ENCODE data around the gene TMED8.
"Not testable (repeated sequence)": the region's sequence is repeated elsewhere in the genome, so short reads cannot be mapped to it uniquely, and the experiment has no call there.

The TMED8 gene, protein sequence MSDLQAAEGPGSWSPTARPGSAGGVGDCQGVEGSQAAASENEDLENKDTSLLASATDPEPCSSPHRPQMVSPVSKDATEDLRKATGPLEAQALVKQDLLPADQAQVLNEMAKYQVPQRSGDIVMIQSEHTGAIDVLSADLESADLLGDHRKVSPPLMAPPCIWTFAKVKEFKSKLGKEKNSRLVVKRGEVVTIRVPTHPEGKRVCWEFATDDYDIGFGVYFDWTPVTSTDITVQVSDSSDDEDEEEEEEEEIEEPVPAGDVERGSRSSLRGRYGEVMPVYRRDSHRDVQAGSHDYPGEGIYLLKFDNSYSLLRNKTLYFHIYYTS

DNA sequence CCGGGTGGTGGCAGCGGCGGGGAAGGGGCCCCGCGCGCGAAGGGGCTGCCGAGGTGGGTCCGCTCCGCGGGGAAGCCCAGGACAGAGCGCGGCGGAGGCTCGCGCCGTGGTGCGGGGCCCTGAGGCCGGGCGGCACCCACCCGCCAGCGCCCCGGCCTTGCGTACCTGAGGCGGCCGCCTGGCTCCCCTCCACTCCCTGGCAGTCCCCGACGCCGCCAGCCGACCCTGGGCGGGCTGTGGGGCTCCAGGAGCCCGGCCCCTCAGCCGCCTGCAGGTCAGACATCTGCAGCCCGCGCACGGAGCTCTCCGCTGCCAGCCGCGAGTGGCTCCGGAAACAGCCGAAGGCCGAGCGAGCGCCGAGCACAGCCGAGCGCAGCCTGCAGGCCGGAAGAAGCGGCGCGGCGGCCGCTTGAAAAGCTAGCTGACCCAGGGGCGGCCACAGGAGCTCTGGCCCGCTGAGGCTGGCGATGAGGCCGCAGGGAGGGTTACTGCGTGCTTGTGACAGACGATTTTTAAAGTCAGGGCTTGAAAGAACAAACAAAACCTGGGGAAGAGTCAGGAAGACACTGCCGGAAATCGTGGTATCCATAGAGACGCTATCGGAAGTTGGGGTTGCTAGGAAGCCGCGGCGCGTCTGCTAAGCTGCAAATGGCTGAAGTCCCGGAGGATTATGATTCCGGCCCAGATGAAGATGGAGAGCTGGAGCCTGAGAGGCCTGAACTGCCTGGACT lies at the start of gene TMED8, which contains the start of gene SAMD15:
TMED8 (minus strand) TSS at position 324 of the 731 bp plus-strand sequence; CDS start at position 283, 41 bp downstream.
SAMD15 (plus strand) TSS at position 609 of the 731 bp plus-strand sequence; CDS start at position 649, 40 bp downstream.
- peak; percentile 83 to 85 for DNase-seq

DNA sequence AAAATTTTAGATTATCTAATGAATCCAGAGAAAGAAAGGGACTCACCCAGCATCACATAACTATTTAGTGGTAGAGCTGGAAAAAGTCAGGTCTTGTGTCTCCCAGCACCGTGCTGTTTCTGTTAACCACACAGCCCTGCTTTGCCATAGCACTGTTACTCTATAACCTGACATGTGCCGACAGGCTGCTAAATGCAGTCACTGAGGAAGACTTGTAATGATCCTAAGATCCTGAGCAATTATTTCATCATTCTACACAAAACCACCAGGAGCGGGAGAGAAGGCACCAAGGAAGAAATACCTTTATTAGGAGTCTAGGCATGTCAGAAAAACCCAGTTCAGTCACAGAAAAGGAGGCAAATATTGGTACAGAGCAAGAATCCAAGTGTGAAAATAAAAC lies 49.5 kb upstream of the TMED8 start:
- DNase-seq, result no peak

DNA sequence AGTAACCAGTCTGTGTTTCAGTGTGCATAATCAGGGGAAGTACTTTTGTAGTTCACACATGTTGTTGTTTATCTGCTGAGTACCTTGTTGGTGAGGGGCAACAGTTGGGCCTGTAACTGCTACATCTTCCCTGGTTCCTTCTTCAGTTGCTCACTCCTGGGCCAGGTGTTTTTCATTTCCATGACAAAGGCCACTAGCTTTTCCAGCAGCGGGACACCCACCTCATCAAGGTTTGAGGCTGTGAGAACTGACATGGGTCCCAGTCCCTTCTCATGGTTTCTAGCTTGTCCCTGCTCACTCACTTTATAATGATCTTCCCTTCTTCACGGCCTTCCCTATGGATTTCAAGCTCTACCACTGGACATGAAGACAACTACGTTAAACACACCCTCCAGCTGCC lies 48.0 kb upstream of the TMED8 start:
- no peak for DNase-seq

DNA sequence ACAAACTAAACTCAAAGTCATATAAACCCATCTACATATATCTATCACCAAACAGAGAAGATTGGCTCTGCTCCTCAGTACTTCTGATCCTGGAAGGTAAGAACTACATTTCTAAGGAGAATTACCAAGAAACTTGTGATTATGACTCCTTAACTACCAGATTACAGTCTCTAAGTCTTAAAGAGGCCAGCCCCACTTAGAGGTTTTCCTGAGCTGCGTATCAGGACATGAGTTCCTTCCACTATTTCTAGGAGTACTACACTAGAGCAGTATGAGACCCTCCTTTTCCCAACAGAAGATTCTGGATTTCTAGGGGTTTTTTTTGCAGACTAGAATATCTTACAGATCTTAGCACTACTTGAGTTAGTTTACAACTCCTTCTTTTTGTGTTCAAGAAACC lies 46.5 kb upstream of the TMED8 start, which contains the start of gene NOXRED1:
NOXRED1 (minus strand) TSS at position 101 of the 400 bp plus-strand sequence. CDS start 634 bp downstream, outside the sequence.
- DNase-seq, result no peak

DNA sequence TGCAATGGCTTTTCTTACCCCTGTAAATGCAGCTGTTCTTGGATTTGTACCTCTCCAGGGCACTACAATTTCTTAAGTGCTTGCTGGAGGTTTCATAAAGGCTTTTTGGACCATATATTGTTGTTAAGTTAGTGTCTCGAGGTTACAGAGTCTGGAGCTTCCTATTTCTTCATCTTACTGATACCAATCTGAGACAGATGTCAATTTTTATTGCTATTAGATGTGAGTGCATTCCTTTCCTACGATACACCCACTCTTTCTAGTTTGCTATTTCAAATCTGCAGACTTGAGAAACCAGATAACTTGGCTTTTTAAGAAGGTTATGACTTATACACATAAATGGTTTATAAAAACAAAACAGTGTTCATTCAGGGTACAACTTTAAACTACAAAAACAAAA lies 44.3 kb upstream of the TMED8 start:
- no peak for DNase-seq

DNA sequence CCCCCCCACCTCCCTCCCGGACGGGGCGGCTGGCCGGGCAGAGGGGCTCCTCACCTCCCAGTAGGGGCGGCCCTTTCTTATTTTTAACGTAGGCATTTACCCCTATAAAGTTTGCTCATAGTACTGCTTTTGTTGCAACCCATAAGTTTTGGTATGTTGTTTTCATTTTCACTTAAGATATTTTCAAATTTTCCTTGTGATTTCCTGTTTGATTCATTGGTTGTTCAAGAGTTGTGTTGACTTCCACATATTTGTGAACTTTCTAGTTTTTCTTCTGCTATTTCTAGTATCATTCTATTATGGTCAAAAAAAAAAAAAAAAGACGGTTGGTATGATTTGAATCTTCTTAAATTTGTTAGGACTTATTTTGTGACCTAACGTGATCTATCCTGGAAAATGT lies 39.9 kb upstream of the TMED8 start:
- no peak for DNase-seq

DNA sequence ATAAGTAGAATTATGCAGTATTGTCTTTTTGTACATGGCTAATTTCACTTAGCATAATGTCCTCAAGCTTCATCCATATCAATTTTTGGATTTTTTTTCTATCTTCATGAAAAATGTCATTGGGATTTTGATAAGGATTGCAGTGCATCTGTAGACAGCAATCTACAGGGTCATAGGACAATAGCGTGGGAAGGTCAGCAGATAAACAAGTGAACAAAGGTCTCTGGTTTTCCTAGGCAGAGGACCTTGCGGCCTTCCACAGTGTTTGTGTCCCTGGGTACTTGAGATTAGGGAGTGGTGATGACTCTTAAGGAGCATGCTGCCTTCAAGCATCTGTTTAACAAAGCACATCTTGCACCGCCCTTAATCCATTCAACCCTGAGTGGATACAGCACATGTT lies 39.2 kb upstream of the TMED8 start:
- DNase-seq, result not testable (repeated sequence)

DNA sequence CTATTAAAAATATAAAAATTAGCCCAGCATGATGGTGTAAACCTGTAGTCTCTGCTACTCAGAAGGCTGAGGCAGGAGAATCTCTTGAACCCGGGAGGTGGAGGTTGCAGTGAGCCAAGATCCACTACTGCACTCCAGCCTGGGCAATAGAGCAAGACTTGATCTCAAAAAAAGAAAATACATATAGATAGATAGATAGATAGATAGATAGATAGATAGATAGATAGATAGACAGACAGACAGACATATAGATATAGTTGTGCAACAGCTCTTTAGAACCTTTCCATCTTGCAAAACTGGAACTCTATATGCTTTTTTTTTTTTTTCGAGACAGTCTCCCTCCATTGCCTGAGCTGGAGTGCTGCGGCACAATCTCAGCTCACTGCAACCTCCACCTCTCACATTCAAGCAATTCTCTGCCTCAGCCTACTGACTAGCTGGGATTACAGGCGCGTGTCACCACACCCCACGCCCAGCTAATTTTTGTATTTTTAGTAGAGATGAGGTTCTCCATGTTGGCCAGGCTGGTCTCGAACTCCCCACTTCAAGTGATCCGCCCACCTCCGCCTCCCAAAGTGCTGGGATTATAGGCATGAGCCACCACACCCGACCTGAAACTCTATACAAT lies 38.6 kb upstream of the TMED8 start:
- not testable (repeated sequence) for DNase-seq

DNA sequence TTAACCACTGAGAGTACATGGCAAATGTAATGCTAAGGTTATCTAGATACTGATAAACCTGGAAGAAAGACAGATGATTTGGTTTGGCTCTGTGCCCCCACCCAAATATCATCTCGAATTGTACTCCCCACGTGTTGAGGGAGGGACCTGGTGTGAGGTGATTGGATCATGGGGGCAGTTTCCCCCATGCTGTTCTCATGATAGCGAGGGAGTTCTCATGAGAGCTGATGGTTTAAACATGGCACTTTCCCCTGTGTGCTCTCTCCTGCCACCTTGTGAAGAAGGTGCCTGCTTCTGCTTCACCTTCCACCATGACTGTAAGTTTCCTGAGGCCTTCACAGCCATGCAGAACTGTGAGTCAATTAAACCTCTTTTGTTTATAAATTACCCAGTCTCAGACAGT lies 32.2 kb upstream of the TMED8 start:
- no peak for DNase-seq

DNA sequence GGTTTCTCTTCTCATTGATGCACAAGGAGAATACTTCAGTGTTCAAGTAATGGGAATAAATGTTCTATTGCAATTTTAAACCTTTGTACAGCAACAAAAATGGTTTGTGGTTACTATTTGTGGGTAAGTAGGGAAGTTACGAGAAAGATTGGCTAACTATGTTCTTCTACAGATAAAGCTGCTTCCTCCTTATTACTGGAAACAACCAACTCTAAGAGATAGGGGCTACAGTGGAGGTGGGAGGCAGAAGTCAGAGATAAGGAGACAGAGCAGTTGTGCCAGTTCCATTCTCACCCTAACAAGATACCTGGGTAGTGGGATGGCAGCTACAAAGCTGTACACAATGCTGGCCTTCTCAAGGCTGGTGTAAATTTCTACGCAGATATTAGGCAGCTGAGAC lies 30.3 kb upstream of the TMED8 start:
- DNase-seq, result no peak

DNA sequence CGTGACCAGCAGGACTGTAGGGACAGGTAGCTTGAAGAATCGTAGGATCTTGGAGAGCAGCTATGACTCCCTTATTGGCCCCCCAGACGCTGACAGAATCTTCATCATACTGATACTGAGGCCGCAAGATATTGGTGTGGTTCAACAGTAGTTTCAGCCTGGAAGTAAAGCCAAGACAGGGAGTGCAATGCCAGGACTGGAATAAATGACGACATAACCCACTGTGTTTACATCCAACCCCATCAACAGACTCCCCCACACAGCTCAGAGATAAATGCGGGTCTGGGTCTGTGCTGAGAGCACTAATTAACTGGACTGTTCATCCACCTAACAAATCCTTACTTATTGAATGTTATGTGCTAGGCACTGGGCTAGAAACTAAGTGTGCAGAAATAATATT lies 29.8 kb upstream of the TMED8 start:
- no peak for DNase-seq

DNA sequence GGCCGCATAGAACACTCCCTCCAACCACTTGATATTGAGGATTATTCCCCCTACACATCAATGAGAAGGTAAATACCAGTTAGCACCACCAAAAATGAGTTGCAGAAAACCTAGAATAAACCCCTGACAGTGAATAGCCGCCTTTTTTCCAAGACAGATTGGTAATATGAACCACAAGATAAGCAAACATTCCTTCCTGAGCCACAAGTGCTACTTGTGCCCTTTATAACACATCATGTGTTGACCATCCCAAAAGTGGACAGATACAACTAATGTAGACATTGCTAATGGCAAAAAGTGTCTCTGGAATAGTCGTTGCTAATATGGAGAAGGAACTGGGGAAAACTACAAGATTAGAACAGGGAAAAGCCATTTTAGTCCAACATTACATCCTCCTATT lies 29.2 kb upstream of the TMED8 start:
- DNase-seq, result no peak

DNA sequence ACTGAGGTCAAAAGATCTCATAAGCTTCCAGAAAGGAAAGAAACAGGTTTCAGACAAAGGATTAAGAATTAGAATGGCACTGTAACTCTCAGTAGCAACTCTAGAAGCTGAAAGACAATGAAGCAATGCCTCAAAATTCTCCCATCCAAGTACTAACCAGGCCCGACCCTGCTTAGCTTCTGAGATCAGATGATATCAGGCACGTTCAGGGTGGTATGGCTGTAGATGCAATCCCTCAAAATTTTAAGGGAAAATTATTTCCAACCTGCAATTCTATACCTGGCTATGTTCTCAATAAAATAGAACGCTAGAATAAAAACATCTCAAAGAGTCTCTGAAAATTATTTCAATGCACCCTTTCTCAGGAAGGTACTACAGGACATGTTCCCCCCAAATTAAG lies 26.9 kb upstream of the TMED8 start:
- no peak for DNase-seq

DNA sequence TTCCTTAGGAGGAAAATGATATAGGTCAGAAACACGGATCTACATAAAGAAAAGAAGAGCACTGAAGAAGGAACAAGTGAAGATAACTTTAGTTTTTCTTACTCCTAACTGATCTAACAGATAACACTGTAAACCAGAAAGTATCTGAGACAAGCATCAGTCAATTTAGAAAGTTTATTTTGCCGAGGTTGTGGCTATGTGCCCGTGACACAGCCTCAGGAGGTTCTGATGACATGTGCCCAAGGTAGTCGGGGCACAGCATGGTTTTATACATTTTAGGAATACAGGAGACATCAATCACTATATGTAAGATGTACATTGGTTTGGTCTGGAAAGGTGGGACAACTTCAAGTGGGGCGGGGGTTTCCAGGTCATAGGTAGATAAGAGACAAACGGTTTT lies 23.3 kb upstream of the TMED8 start:
- DNase-seq, result no peak

DNA sequence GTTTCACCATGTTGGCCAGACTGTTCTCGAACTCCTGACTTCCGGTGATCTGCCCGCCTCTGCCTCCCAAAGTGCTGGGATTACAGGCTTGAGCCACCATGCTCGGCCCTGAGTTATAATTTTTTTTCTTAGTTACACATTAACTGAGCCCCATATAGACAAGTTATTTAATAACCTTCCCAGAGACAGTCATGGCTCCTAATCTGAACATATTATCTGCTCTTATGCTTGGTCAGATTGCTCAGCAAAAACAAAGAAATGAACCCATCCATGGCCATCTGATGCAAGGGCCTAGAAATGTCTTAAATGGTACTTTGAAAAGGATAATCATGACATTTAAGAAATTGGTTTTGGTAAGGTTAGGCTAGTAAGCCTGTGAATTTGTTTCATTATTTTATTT lies 13.3 kb upstream of the TMED8 start:
- no peak for DNase-seq

DNA sequence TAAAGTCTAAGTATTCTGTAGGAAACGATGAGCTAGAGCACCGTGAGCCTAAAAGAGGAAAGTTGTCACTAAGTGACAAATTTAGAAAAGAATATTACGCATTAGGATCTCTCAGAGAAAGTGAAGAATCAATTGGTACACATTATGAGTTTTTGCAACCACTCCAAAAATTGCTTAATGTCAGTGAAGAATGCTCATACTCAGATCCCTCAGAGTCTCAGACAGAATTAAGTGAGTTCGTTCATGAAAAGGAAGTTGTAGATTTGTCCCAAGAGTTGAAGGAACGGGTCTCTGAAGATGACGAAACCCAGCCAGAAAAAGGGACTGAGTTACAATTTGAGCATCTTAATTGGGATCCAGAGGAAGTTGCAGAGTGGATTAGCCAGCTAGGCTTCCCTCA lies 1.8 kb upstream of the TMED8 start:
- no peak for DNase-seq

DNA sequence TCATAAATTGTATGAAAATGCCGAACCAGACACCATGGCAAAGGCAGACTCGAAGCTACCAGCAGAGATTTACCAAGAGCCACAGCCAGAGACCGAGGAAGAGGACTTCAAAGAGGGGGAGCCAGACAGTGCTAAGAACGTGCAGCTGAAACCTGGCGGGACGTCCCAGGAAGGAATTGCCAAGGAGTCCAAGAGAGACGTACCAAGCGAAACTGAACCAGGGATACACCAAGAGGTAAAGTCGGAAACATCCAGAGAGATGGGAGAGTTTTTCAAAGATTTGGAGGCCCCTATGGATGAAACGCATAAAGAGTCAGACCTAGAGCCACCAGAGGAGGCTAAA lies 579 bp upstream of the TMED8 start:
- no peak for DNase-seq

DNA sequence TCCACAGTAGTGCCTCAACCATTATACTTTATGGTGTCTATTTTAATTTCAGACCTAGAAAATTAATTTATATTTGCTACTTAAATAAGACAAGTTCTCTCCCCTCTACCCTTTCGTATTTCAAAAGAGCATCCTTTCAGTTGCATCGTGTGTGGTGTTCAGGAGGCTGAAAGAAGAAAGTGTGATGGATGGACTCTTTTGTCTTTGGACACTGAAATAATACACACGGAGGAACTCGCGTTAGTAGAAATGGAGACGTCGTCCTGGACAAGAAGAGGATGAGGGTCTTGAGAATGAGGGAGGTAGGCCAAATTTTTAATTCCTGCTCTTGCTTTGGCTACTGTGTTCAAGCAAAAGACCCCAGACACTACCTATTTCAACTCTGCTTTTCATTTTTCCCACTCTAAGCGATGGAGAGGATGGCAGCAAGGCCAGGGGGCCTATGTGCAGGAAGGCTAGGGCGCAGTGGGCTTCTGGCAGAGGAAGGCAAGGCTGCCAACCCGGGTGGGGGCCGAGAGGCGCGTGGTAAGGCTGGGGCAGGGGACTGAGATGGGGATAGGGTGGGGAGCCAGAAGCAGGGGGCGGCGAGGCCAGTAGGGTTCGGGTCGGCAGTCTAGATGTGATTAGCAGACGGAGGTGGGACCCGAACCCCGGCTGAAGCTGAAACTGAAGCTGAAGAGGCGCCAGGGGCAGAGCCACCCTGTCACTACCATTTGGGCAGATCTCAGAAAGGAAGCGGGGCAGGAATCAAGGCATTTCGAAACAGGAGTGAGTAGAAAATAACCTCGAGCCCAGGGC lies 722 bp downstream of the TMED8 start:
- peak in 1 of 2 donors; percentile 13 for DNase-seq

DNA sequence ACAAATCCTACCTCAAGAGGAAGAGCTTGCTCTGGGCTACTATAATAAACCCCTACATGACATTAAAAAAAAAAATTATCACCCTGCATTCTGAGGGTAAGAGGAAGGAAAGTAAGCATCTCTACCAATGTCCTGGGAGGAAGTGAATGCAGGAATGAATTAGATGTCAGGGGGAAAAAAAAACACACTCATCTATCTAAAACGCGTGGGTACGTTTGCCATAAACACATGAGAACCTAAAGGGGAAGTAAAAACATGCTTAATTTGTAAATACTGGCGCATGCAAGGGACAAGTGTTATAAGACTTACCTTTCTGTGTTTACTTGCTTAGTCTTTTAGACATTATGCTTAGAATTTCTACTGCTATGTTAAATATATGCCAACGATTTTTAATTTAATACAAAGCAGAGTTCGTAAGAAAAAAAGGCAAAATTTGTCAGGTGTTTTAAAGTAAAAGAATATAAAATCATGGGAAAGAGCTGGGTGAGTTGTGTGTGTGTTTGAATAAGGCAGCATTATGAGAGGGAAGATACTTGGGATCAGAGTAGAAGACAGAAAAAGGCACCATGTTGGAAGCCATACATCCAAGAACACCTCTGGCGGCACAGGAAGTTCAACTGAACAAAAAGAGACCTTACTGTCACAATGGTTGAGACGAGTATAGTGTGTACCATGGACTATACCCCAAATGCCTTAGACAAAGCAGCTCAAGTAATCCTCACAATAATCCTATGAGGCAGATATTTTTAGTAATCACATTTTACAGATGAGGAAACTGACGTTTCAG lies 1.5 kb downstream of the TMED8 start:
- DNase-seq, result no peak

DNA sequence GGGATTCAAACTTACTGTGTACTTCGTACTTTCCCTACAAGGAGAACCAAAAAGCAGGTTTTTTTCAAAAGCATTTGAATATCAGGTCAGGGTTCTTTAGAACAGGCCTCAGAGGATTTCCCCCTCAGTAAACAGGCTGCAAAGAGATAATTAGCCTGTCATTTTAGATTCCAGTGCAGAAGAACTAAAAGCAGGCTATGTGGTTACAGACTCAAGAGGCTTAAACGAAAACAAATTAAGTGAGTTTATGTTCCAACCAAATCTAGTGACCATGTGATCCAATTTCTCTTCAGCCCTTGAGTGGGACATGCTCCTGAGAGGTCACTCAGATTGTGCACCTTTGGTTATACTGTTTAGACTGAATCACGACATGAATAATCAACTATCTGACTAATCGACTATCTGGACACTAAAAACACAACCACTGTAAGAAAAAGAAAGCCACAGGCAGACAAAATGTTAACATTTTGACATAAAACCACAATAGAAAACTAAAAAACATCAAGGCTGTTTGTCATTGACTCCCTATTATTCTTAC lies 4.5 kb downstream of the TMED8 start:
- peak in 1 of 2 donors; percentile 6 for DNase-seq

DNA sequence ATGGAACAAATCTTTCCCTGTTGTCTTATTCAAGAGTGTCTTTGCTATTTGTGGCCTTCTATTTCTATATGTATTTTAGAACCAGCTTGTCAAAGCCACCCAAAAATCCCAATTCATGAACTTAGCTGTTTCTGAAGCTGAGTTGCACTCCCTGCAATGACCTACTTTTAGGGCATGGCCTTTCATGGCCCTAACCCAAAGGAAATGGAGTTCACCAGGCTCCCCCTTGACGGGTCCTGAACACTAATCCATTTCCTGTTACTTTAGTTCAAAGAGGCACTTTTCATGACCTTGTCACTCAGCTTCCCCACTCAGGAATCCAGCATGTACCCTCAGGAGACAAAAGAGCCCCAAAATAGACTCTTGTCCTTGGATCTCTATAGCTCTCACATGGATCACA lies 7.6 kb downstream of the TMED8 start:
- DNase-seq, result peak in 1 of 2 donors; percentile 39

DNA sequence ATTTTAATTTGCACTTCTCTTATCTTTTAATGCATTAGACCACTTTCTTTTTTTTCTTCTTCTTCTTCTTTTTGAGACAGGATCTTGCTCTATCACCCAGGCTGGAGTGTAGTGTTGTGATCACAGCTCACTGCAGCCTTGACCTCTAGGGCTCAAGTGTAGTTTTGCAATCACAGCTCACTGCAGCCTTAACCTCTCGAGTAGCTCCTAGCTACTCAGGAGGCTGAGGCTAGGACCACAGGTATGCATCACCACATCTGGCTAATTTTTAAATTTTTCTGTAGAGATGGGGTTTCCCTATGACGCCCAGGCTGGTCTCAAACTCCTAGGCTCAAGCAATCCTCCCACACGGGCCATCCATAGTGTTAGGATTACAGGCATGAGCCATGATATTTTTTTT lies 12.7 kb downstream of the TMED8 start:
- DNase-seq, result no peak
